ENCODE measurements around the gene POLL. TPM values are rescaled to one million over a fixed set of nuclear protein-coding genes. Genes with fewer than 3 reads are reported as not detected.
"Not testable (repeated sequence)": the region's sequence is repeated elsewhere in the genome, so short reads cannot be mapped to it uniquely, and the experiment has no call there.

Gene POLL
- polyA plus RNA-seq, 10 donors, result 19.4 to 30.3 (median 24.2) TPM

- DNase-seq, result no peak
Observed at GRCh38 chr10:101612086-101612485, 24.0 kb upstream of the POLL start.

DNA sequence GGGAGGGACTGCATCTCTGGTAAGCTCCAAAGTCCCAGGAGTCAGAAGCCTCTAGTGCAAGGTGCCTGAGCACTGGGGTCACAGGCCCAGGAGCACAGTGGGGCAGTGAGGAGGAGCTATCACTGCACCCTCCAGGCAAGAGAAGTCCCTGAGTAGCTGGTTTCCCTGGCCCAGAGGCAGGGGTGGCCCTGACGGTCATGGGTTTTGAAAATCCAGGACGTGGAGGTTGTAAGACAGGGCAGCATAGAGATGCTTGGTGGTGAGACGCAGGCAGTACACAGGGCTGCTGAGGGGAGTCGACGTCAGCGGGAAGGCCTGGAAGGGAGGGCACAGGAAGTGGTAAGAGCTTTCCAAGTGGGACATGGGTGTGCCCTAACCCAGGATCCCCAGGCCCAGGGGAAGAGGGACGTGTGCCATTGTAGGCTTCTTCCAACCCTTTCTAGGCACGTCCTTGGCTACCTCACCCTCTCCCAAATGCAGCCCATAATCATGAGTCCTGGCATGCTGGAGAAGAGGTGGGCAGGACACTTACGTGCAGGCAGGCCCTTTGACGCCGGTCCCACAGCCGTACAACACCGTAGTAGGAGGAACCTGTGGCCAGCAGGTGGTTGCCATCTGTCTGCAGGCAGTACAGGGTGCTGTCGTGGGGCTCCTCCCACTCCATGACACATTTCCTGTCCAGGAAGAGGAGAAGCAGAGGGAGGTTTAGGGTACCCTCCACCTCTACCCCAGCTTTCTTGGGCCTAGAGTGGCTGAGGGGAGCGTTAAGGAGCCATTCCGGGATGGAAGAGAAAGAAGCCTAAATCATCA lies 23.2 kb upstream of the POLL start:
- DNase-seq, result no peak

GRCh38 chr10:101609481-101609880 lies 21.4 kb upstream of the POLL start:
- no peak for DNase-seq

GRCh38 chr10:101607124-101607523 lies 19.1 kb upstream of the POLL start:
- DNase-seq, result no peak

DNA sequence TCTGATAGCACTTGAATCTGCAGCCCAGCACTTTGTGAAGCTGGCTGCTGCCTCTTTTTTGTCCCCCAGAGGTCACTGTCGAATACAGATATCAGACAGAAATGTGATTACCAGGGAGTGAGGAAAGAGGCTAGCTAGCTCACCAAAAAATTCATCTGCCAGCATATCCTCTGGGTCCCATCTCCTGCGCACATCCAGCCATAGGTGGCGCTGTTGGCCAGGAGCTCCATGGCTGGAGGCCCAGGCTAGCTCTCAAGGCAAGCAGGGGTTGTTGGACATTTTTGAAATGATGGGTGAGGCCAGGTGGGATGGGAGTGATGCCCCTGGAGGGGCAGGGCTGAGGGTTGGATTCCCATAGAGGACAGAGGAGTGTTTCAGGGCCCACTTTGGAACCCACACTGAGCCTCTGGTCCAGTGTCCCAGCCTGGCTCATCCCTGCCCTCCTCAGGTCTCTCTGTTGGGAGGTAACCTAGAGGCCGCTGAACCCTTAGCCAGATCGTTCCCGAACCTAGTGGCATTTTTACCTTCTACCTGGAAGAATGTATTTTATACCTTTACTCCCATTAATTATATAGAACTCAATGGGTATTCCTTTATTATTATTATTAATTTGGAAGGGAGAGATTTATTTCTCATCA lies 14.8 kb upstream of the POLL start:
- DNase-seq, result peak; percentile 50 to 79 (median 70)

- DNase-seq, result no peak
Observed at GRCh38 chr10:101601541-101601940, 13.5 kb upstream of the POLL start.

DNA sequence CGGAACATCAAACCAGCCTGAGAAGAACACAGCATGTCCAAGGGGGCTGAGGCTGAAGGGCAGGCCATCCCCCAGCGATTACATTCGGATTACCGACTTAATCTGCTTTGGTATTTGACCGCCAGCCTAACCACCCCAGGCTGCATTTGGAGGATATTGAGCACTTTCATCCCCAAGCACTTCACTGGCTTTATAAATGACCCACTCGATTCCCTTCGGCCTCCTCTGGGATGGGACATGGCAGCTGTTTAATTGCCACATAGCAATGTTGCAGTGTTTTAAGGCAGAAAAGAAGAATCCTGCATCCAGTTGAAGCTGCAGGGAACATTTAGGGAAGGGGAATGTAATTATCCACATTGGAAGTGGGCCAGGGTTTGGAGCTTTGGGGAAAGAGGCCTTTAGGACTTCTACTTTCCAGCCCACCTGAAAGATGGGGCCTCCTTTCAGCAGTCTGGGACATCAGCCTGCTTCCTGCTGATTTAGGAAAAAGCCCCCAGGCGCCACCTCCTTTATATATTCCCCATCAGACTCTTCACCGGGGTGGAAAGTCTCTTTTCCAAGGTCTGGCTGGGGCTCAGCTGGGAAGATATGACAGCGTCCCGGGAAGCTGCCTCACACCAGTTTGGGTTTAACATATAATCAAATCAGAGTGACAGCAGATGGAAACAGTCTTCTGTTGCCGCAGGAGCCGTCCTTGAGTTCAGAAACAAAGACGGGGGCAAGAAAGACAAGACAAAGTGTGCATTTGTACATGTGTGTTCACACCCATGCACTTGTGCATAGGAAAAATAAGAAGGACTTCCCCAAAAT lies 9.2 kb upstream of the POLL start:
- DNase-seq, result no peak

- DNase-seq, result peak in 1 of 3 donors; percentile 42
Observed at GRCh38 chr10:101595591-101596433, 7.8 kb upstream of the POLL start.

DNA sequence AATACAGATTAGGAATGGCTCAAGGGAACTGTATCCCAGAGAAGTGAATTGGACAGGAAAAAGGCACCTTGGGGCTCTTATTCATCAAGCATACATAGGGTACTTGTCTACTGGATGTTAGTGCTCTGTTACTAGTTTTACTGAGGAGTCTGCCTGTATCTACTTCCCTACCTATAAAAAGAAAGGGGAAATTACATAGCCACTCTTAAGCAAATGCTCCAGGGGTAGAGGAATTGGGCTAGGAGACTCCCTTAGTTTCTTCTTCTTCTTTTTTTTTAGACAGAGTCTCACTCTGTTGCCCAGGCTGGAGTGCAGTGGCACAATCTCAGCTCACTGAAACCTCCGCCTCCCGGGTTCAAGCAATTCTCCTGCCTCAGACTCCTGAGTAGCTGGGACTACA lies 5.3 kb upstream of the POLL start:
- not testable (repeated sequence) for DNase-seq

DNA sequence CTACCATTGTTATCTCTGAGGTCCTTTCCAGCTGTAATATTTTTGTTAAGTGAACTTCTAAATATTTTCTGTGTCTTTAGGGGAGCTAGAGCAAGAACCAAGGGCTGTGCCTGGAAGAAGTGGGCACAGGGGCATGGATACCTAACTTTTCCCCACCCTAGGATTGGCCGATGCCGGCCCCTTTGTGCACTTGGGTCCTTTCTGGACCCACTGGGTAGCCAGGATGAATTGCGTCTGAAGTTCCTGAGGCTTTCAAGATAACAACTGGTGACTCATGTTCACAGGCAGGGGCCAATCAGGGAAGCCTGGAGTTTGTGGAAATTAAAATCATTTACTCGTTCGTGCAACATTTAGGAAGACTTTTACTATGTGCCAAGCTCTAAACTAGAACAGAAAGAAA lies 822 bp upstream of the POLL start:
- no peak for DNase-seq

DNA sequence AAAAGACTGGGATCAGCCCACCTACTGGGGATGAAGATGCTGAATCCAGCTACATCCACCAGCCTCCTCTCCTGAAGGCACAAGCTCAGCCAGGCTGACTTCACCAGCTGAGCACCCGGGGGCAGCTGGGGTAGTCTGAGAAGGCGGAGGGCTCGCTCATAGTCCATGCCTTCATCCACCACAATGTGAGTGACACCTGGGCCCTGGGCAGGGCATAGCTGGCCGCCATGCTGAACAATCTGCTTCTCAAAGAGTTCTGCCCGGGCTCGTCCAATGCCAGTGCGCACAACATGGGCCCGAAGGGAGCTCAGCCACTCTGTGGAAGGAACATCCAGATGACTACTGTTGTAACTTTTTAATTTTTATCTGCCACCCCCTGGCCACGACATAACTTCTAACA lies 2.2 kb downstream of the POLL start:
- DNase-seq, result no peak

DNA sequence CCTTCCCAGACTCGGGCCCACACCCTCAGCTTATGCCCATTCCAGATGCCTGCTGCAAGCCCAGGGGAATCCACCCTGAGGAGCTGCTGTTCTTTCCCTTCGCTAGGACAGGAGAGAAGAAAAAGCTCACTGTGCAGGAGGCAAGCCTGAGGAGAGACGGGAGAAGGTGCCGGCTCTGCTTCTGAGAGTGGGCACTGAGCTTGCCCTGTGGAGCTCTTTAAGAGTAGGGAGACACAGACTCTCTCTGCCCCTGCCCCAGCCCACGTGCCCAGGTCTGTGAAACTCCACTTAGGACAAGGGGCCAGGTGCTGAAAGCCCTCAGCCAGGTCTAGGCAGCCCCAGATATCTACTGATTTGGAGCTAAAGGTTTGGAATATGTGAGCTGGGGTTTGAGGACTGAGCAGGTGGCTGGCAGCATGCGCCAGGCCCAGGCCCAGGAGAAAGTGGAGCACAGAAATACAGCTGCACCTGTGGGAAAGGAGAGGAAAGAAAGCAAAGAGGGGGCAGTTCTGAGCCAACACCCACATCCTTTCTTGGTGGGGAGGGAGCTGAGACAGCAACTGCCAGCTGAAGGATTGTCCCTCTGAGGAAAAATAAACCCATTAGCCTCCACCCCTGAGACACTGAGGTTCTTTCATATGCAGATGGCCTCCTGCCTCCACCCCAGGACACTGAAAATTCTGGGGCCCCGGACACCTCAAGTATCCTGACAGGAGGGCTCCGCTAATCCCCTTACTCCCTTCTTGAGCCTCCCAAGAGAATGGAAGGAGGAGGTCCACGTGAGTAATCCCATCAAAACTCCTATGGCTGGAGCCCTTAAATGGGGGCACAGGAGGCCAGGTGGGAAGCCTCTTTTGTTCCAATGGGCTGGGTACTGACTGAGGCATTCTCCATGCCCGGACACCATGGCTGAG lies 7.3 kb downstream of the POLL start:
- DNase-seq, result no peak

GRCh38 chr10:101579516-101579870 lies 8.6 kb downstream of the POLL start:
- DNase-seq, result no peak

- no peak for DNase-seq
Observed at GRCh38 chr10:101578803-101579515, 9.1 kb downstream of the POLL start.

- DNase-seq, result no peak
Observed at GRCh38 chr10:101578192-101578591, 9.9 kb downstream of the POLL start.

GRCh38 chr10:101577121-101577871 lies 10.8 kb downstream of the POLL start:
- DNase-seq, result no peak

GRCh38 chr10:101576211-101576863 lies 11.7 kb downstream of the POLL start:
- DNase-seq, result no peak

DNA sequence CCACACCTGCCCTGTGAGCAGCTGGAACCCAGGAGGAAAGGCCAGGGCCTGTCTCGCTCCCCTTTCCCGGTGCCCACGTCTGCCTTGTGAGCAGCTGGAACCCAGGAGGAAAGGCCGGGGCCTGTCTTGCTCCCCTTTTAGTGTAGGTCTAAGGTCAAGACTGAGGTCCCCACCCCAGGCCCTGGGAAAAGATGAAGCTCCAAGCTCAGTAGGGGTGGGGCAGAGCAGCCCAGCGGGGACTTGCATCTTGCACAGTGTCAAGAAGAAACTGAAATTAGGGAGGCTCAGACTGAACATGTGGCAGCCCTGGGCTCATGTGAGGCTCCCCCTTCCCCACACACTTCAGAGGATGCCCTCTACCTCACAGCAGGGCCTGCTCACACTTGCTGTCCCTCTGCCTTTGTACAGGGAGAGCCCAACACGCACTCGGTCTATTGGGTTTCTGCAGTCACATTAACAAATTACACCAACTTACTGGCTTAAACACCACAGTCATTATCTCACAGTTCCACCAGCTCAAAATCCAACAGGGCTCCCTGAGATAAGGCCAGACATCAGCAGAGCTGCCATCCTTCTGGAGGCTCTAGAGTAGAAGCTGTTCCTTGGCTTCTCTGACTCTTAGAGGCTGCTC lies 12.4 kb downstream of the POLL start:
- DNase-seq, result no peak
